Peyer's patch (tissue), 4 donors: ENCODE results near the gene ITGB5. TPM values are rescaled to one million over a fixed set of nuclear protein-coding genes. Genes with fewer than 3 reads are reported as not detected.
A peak's percentile ranks its signal among the peaks of the same experiment; 100 is the strongest.

Experiments
- DNase-seq, 3 donors: peaks; one replicate each; pipeline ENCODE4 v3.0.0-alpha.2; 2017 to 2019
- H3K27ac ChIP-seq, 4 donors: fragments of 200-600 bp; sonication (generic); one replicate each; pipeline ENCODE4 v1.5.1; 2016 to 2019
- H3K27me3 ChIP-seq, 2 donors: fragments of 200-600 bp; sonication (generic); one replicate each; pipeline ENCODE4 v1.5.1; 2019
- H3K36me3 ChIP-seq, 3 donors: fragments of 200-600 bp; sonication (generic); one replicate each; pipeline ENCODE4 v1.5.1; 2016 to 2019
- H3K4me1 ChIP-seq, 4 donors: fragments of 200-600 bp; sonication (generic); one replicate each; pipeline ENCODE4 v1.5.1; 2016 to 2019
- H3K4me3 ChIP-seq, 4 donors: fragments of 200-600 bp; sonication (generic); 1 replicate in 3 of 4; 2 replicates in 1 of 4; pipeline ENCODE4 v1.5.1; 2016 to 2019; ENCODE audit warnings: mild to moderate bottlenecking in 1 of 4
- H3K9me3 ChIP-seq, 4 donors: fragments of 200-600 bp; sonication (generic); one replicate each; pipeline ENCODE4 v1.5.1; 2016 to 2019; ENCODE audit warnings: mild to moderate bottlenecking in 1 of 4
- CTCF ChIP-seq, 6 experiments: fragments of 450-650 bp in 4 of 6; fragments of 200-600 bp in 2 of 6; sonication (generic) in 1 of 6; IDR thresholded peaks; one replicate each; pipeline ENCODE4 v1.5.1; 2017 to 2019; ENCODE audit warnings: antibody characterized with exemption in 6 of 6, mild to moderate bottlenecking in 3 of 6, moderate library complexity in 1 of 6
- POLR2A ChIP-seq, 2 donors: fragments of 450-650 bp; IDR thresholded peaks; one replicate each; pipeline ENCODE4 v1.5.1; 2017; ENCODE audit warnings: antibody characterized with exemption in 2 of 2, mild to moderate bottlenecking in 2 of 2, moderate library complexity in 2 of 2
- total RNA-seq, 4 donors: library from RNA; depleted of rRNA; stranded (reverse); fragments of >200 nt; gene quantifications; one replicate each; pipeline ENCODE4 v1.1.0, GENCODE V29; 2016

Gene ITGB5
- total RNA-seq, 4 donors from 2014 or later: 79.5 to 143 (median 132) TPM

DNA sequence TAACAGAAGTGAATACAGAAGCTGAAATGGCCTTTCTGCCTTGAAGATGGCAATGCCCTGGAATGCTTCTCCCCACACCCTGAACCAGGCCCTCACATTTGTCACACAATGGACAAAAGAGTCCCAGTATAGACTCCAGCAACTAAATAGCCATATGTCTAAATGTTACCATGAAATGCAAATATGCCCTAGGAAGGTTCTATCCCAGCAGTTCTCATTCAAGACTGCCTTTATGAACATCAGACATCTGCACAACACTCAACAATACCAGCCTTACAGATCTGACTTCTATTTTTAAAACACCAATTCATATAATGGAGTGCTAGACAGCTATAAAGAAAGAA is 7.9 kb downstream of the ITGB5 start:
- H3K4me1 ChIP-seq: peaks cover 0 to 28% (median 7%) of the 10 kb centered on the region in 4 donors

GRCh38 chr3:124878561-124879336 is 8.4 kb downstream of the ITGB5 start:
- H3K4me3 ChIP-seq: no peak overlapping the region
- peaks cover 0 to 28% (median 7%) of the 10 kb centered on the region in 4 donors for H3K4me1 ChIP-seq
- peak in 2 of 3 donors; percentile 50 to 53 for DNase-seq
- no peaks in the 10 kb centered on the region for H3K36me3 ChIP-seq
- H3K9me3 ChIP-seq: no peaks in the 10 kb centered on the region
- H3K27me3 ChIP-seq: no peaks in the 10 kb centered on the region
- TF ChIP-seq POLR2A (IDR thresholded peaks at IDR 0.05) (no peak), CTCF (IDR thresholded peaks at IDR 0.05) (no peak)
- peak overlapping the region; percentile 18 to 67 (median 51) for H3K27ac ChIP-seq

More for the DNA sequence above, 7.9 kb downstream of the ITGB5 start:
- Histone ChIP-seq H3K4me3 (no peak overlapping the region), H3K27me3 (no peaks in the 10 kb centered on the region), H3K27ac (peak overlapping the region; percentile 18 to 67 (median 51)), H3K36me3 (no peaks in the 10 kb centered on the region), H3K9me3 (no peaks in the 10 kb centered on the region)
- no peak for DNase-seq
- no peak for TF ChIP-seq CTCF (IDR thresholded peaks at IDR 0.05)
- TF ChIP-seq POLR2A (IDR thresholded peaks at IDR 0.05): no peak

- TF ChIP-seq POLR2A (IDR thresholded peaks at IDR 0.05): no peak
- Histone ChIP-seq H3K9me3 (no peaks in the 10 kb centered on the region), H3K27ac (peak overlapping the region in 2 of 4 donors; percentile 64 to 67), H3K36me3 (no peaks in the 10 kb centered on the region), H3K27me3 (no peaks in the 10 kb centered on the region), H3K4me1 (peaks cover 0 to 28% (median 7%) of the 10 kb centered on the region in 4 donors), H3K4me3 (no peak overlapping the region)
- no peak for DNase-seq
These were observed 9.5 kb downstream of the ITGB5 start for GRCh38 chr3:124877674-124878073.

DNA sequence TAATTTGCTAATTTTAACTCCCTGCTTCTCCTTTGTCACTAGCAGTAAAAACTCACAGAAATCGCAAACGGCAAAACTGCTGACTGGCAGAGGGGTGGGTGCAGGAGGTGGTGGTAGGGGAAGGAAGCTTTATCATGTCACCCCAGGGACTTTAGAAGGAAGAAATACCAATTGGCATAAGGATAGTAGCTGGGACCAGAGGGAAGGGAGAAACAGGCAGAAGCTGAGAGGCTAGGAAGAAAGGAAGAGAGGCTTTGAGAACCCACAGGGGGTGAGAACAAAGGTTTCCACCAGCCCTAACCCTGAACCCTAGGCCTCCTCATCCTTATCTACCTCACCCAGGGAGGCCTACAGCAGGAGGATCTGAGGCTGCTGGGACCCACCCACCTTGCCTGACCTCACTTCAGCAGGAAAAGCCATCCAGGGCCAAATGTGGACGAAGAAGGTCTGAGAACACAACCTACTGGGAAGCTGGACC is 10.7 kb downstream of the ITGB5 start:
- Histone ChIP-seq H3K4me1 (peaks cover 0 to 28% (median 7%) of the 10 kb centered on the region in 4 donors), H3K4me3 (no peak overlapping the region), H3K27me3 (no peaks in the 10 kb centered on the region), H3K27ac (no peak overlapping the region), H3K9me3 (no peaks in the 10 kb centered on the region), H3K36me3 (peaks cover 0 to 4% (median 0%) of the 10 kb centered on the region in 3 donors)
- TF ChIP-seq POLR2A (IDR thresholded peaks at IDR 0.05): no peak
- TF ChIP-seq CTCF (IDR thresholded peaks at IDR 0.05): no peak
- no peak for DNase-seq

GRCh38 chr3:124873226-124873625 is 13.9 kb downstream of the ITGB5 start:
- TF ChIP-seq POLR2A (IDR thresholded peaks at IDR 0.05) (no peak), CTCF (IDR thresholded peaks at IDR 0.05) (no peak)
- H3K36me3 ChIP-seq: peaks cover 0 to 17% (median 0%) of the 10 kb centered on the region in 3 donors
- no peak overlapping the region for H3K4me3 ChIP-seq
- no peaks in the 10 kb centered on the region for H3K27me3 ChIP-seq
- DNase-seq: no peak
- peaks cover 0 to 13% (median 2%) of the 10 kb centered on the region in 4 donors for H3K4me1 ChIP-seq
- no peak overlapping the region for H3K27ac ChIP-seq
- no peaks in the 10 kb centered on the region for H3K9me3 ChIP-seq

GRCh38 chr3:124867511-124867910 is 19.7 kb downstream of the ITGB5 start:
- no peak for DNase-seq

More at GRCh38 chr3:124867511-124867910, 19.7 kb downstream of the ITGB5 start:
- Histone ChIP-seq H3K4me1 (no peaks in the 10 kb centered on the region), H3K27ac (no peak overlapping the region), H3K27me3 (no peaks in the 10 kb centered on the region), H3K4me3 (no peak overlapping the region), H3K9me3 (no peaks in the 10 kb centered on the region), H3K36me3 (peaks cover 0 to 21% (median 0%) of the 10 kb centered on the region in 3 donors)
- TF ChIP-seq CTCF (IDR thresholded peaks at IDR 0.05) (no peak), POLR2A (IDR thresholded peaks at IDR 0.05) (no peak)
